Measurements from ENCODE around the gene EPAS1. TPM values are rescaled to one million over a fixed set of nuclear protein-coding genes. Genes with fewer than 3 reads are reported as not detected.

The EPAS1 gene
- total RNA-seq, 1 experiment from 2014 or later, result 77.3 TPM

DNA sequence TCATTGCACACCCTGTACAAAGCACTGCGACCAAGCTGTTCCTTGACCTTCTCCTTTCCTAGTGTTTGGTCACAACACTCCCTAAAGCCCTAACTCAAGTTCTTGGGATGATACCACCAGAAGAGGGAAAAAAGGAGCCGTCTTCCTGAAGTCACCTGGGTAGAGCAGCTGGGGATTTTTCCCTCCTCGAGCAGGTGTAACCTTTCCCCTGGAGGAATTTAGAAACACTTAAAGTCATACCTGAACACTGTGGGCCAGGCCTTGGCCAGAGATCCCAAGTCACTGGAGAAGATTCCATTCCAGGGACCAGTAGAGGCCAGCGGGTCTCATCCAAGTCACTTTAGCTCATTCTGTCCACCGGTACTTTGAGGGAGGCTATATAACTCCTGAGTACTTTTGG is 13.2 kb downstream of the EPAS1 start:
- Histone ChIP-seq H3K4me1 (peaks cover 59% of the 10 kb centered on the region), H3K9me3 (no peaks in the 10 kb centered on the region), H3K4me3 (ENCODE audit: low read depth, low read length) (no peak overlapping the region), H3K27me3 (replicated peaks; ENCODE audit: control insufficient read depth, insufficient read depth, low read length) (no peaks in the 10 kb centered on the region), H3K36me3 (ENCODE audit: control insufficient read depth, insufficient read depth, low read length) (no peaks in the 10 kb centered on the region; the same call in 1 of the 2 replicates)
- no peak overlapping the region for H3K4me3 Mint-ChIP-seq (ENCODE audit: unreplicated experiment)
- H3K27ac Mint-ChIP-seq (ENCODE audit: unreplicated experiment), result peak overlapping the region; percentile 14
- no peaks in the 10 kb centered on the region for H3K27me3 Mint-ChIP-seq (ENCODE audit: insufficient read depth, unreplicated experiment)
- intact Hi-C loops (cut with micrococcal nuclease; ENCODE audit: unreplicated experiment), result no loop called here
- BruUV-seq (replicated peaks), result no TSS peak
- peaks cover 56% of the 10 kb centered on the region for H3K4me1 Mint-ChIP-seq (ENCODE audit: low read depth, unreplicated experiment)
- POLR2A ChIA-PET, result no interaction called here
- CTCF ChIA-PET, result no interaction called here
- peaks cover 6% of the 10 kb centered on the region for H3K36me3 Mint-ChIP-seq (ENCODE audit: insufficient read depth, unreplicated experiment)
- no peak for DNase-seq
- H3K9me3 Mint-ChIP-seq (ENCODE audit: unreplicated experiment), result no peaks in the 10 kb centered on the region
- TF ChIP-seq, protein P1, sequence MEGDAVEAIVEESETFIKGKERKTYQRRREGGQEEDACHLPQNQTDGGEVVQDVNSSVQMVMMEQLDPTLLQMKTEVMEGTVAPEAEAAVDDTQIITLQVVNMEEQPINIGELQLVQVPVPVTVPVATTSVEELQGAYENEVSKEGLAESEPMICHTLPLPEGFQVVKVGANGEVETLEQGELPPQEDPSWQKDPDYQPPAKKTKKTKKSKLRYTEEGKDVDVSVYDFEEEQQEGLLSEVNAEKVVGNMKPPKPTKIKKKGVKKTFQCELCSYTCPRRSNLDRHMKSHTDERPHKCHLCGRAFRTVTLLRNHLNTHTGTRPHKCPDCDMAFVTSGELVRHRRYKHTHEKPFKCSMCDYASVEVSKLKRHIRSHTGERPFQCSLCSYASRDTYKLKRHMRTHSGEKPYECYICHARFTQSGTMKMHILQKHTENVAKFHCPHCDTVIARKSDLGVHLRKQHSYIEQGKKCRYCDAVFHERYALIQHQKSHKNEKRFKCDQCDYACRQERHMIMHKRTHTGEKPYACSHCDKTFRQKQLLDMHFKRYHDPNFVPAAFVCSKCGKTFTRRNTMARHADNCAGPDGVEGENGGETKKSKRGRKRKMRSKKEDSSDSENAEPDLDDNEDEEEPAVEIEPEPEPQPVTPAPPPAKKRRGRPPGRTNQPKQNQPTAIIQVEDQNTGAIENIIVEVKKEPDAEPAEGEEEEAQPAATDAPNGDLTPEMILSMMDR (IDR thresholded peaks at IDR 0.05; ENCODE audit: insufficient read depth in 1 of 2, low read depth in 1 of 2, low read length in 1 of 2, severe bottlenecking in 1 of 2, unreplicated experiment in 1 of 2), result no peak

DNA sequence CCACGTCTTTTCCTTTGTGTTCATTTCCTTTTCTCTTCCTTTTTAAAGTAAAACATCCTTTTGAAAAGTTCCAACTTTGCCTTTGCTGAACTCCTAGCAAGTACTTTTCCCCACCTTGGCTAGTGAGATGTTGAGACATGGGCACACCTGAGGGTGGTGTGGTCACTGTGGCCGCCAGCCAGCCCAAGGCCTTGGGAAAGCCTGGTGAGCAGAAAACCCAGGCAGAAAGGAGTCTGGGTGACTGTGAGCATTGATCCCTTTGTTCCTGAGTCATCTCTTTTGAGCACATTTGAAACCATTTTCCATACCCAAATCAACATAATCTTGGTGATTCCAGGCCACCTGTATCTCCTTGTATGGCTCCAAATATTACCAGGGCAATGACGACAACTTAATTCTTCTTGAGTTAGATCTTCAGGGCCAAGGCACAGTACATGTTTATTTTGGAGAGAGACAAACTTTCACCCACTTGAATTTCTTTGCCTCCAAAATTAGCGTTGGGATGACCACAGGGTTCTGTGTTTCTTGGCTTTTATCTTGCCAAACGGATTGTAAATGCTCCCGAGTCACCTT is 14.5 kb downstream of the EPAS1 start:
- Histone ChIP-seq H3K36me3 (ENCODE audit: control insufficient read depth, insufficient read depth, low read length) (no peaks in the 10 kb centered on the region; the same call in 1 of the 2 replicates), H3K27me3 (replicated peaks; ENCODE audit: control insufficient read depth, insufficient read depth, low read length) (no peaks in the 10 kb centered on the region), H3K4me1 (peaks cover 46% of the 10 kb centered on the region), H3K9me3 (no peaks in the 10 kb centered on the region), H3K4me3 (ENCODE audit: low read depth, low read length) (no peak overlapping the region)
- Mint-ChIP-seq H3K27ac (ENCODE audit: unreplicated experiment) (no peak overlapping the region), H3K4me3 (ENCODE audit: unreplicated experiment) (no peak overlapping the region), H3K36me3 (ENCODE audit: insufficient read depth, unreplicated experiment) (peaks cover 6% of the 10 kb centered on the region), H3K27me3 (ENCODE audit: insufficient read depth, unreplicated experiment) (no peaks in the 10 kb centered on the region), H3K4me1 (ENCODE audit: low read depth, unreplicated experiment) (peaks cover 54% of the 10 kb centered on the region), H3K9me3 (ENCODE audit: unreplicated experiment) (no peaks in the 10 kb centered on the region)
- intact Hi-C loops (cut with micrococcal nuclease; ENCODE audit: unreplicated experiment), result no loop called here
- POLR2A ChIA-PET, result no interaction called here
- CTCF ChIA-PET, result no interaction called here
- no peak for DNase-seq
- no TSS peak for BruUV-seq (replicated peaks)
- TF ChIP-seq, protein P1 (IDR thresholded peaks at IDR 0.05; ENCODE audit: insufficient read depth in 1 of 2, low read depth in 1 of 2, low read length in 1 of 2, severe bottlenecking in 1 of 2, unreplicated experiment in 1 of 2), result no peak

GRCh38 chr2:46313063-46313462 is 15.9 kb downstream of the EPAS1 start:
- H3K4me1 ChIP-seq, result peaks cover 33% of the 10 kb centered on the region
- no peak overlapping the region for H3K4me3 ChIP-seq (ENCODE audit: low read depth, low read length)
- no peaks in the 10 kb centered on the region for H3K27me3 ChIP-seq (replicated peaks; ENCODE audit: control insufficient read depth, insufficient read depth, low read length)
- DNase-seq, result no peak
- H3K27me3 Mint-ChIP-seq (ENCODE audit: insufficient read depth, unreplicated experiment), result no peaks in the 10 kb centered on the region
- H3K4me1 Mint-ChIP-seq (ENCODE audit: low read depth, unreplicated experiment), result peaks cover 47% of the 10 kb centered on the region
- ChIA-PET POLR2A (interaction anchor here (0.6 kb wide), 3 partner anchors 23 to 193 kb away, joined by 3 read pairs; no protein-coding TSS in a partner anchor), CTCF (interaction anchor here (0.7 kb wide), 1 partner anchor 662 kb away, joined by 5 read pairs; no protein-coding TSS in a partner anchor)
- no TSS peak for BruUV-seq (replicated peaks)
- TF ChIP-seq, protein P1 (IDR thresholded peaks at IDR 0.05; ENCODE audit: insufficient read depth in 1 of 2, low read depth in 1 of 2, low read length in 1 of 2, severe bottlenecking in 1 of 2, unreplicated experiment in 1 of 2), result no peak
- H3K9me3 ChIP-seq, result no peaks in the 10 kb centered on the region
- no peak overlapping the region for H3K4me3 Mint-ChIP-seq (ENCODE audit: unreplicated experiment)
- no peaks in the 10 kb centered on the region for H3K36me3 ChIP-seq (ENCODE audit: control insufficient read depth, insufficient read depth, low read length)
- intact Hi-C loops (cut with micrococcal nuclease; ENCODE audit: unreplicated experiment), result no loop called here
- no peak overlapping the region for H3K27ac Mint-ChIP-seq (ENCODE audit: unreplicated experiment)
- H3K9me3 Mint-ChIP-seq (ENCODE audit: unreplicated experiment), result no peaks in the 10 kb centered on the region
- H3K36me3 Mint-ChIP-seq (ENCODE audit: insufficient read depth, unreplicated experiment), result no peaks in the 10 kb centered on the region
